Calu3 (cell line): Measurements from ENCODE around the gene DCLK1. TPM values are rescaled to one million over a fixed set of nuclear protein-coding genes. Genes with fewer than 3 reads are reported as not detected.

ENCODE experiments used
- BruUV-seq: library from RNA; stranded (reverse); fragments of 400-500 nt; replicated peaks from 2 replicates; lab custom pipeline; 2021; lab: Mats Ljungman, UMichigan
- CTCF ChIA-PET: fragments of 300-600 bp; sonication (Branson Sonifier 250); formaldehyde crosslinking; loops from one replicate; lab custom pipeline; 2022; ENCODE audit warnings: antibody characterized with exemption; lab: Charles Lee
- DNase-seq: peaks from one replicate; pipeline ENCODE4 v3.0.0; 2022
- H3K27ac Mint-ChIP-seq: one replicate; pipeline ENCODE4 v1.8.0; 2022; ENCODE audit warnings: mixed read lengths; ENCODE audit not compliant: unreplicated experiment
- H3K27me3 Mint-ChIP-seq: one replicate; pipeline ENCODE4 v1.8.0; 2022; ENCODE audit warnings: mixed read lengths; ENCODE audit not compliant: unreplicated experiment
- H3K36me3 Mint-ChIP-seq: one replicate; pipeline ENCODE4 v1.8.0; 2022; ENCODE audit warnings: mild to moderate bottlenecking, moderate library complexity, mixed read lengths; ENCODE audit not compliant: insufficient read depth, unreplicated experiment
- H3K4me1 Mint-ChIP-seq: one replicate; pipeline ENCODE4 v1.8.0; 2022; ENCODE audit warnings: mild to moderate bottlenecking, low read depth, mixed read lengths; ENCODE audit not compliant: unreplicated experiment
- H3K4me3 Mint-ChIP-seq: one replicate; pipeline ENCODE4 v1.8.0; 2022; ENCODE audit warnings: mild to moderate bottlenecking, low read depth, moderate library complexity, mixed read lengths; ENCODE audit not compliant: unreplicated experiment
- H3K9me3 Mint-ChIP-seq: one replicate; pipeline ENCODE4 v1.8.0; 2022; ENCODE audit warnings: low read depth, mixed read lengths; ENCODE audit not compliant: unreplicated experiment
- intact Hi-C: fragments of 100-400 bp; cut with micrococcal nuclease; formaldehyde crosslinking; loops from one replicate; pipeline ENCODE4 v1.10.0; 2022; ENCODE audit not compliant: unreplicated experiment
- total RNA-seq: library from RNA; stranded (reverse); gene quantifications from 2 replicates; pipeline ENCODE4 v1.2.3, GENCODE V29; 2022
- TF ChIP-seq, protein P1 (sequence below): fragments of 200-600 bp; IDR thresholded peaks from one replicate; pipeline ENCODE4 v1.8.0; 2022; ENCODE audit warnings: antibody characterized with exemption; ENCODE audit not compliant: unreplicated experiment

DCLK1 gene
- total RNA-seq, 1 experiment from 2014 or later = not detected

DNA sequence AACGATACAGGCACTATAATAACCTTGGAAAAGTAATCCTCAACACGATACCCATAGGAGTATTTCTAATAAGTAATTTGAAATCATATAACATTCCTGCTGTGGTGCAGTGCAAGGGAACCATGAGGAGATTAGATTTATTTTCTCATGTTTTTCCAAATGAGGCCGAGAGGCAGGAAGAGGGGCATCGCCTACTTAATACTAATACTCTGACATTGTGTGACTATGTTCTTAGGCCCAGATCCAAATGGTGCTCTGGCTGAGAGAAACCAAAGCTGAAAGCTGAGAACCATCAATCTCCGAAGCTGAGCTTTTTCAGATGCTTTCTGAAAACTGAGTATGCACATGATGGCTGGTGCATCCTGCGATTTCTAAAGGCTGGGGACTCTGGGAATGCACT lies 406.7 kb downstream of the DCLK1 start:
- no peak overlapping the region for H3K27ac Mint-ChIP-seq
- CTCF ChIA-PET = no interaction called here
- H3K36me3 Mint-ChIP-seq = no peaks in the 10 kb centered on the region
- no TSS peak for BruUV-seq
- peaks cover 10% of the 10 kb centered on the region for H3K4me1 Mint-ChIP-seq
- intact Hi-C loops = no loop called here
- H3K9me3 Mint-ChIP-seq = no peaks in the 10 kb centered on the region
- H3K4me3 Mint-ChIP-seq = no peak overlapping the region
- no peak for DNase-seq
- TF ChIP-seq, protein P1, sequence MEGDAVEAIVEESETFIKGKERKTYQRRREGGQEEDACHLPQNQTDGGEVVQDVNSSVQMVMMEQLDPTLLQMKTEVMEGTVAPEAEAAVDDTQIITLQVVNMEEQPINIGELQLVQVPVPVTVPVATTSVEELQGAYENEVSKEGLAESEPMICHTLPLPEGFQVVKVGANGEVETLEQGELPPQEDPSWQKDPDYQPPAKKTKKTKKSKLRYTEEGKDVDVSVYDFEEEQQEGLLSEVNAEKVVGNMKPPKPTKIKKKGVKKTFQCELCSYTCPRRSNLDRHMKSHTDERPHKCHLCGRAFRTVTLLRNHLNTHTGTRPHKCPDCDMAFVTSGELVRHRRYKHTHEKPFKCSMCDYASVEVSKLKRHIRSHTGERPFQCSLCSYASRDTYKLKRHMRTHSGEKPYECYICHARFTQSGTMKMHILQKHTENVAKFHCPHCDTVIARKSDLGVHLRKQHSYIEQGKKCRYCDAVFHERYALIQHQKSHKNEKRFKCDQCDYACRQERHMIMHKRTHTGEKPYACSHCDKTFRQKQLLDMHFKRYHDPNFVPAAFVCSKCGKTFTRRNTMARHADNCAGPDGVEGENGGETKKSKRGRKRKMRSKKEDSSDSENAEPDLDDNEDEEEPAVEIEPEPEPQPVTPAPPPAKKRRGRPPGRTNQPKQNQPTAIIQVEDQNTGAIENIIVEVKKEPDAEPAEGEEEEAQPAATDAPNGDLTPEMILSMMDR = no peak
- H3K27me3 Mint-ChIP-seq = peaks cover 33% of the 10 kb centered on the region

DNA sequence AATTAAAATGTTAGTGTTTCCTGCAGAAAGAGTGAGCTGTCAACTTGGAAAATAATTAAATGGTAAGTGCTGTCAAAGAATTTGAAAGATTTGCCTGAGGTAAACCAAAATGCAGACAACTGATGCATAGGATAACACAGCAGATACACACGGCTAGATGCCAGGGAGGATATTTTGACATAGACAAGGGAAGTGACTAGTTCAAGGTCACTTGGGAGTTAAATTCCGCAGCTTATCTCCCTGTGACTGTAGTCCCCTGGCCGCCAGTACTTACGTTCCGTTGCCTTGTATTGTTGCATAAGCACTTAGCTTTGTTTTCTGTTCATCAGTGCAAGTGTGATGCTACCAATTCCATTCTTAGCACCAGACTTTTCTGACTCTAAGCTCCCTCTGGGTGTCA lies 407.4 kb downstream of the DCLK1 start:
- Mint-ChIP-seq H3K4me1 (peaks cover 10% of the 10 kb centered on the region), H3K9me3 (no peaks in the 10 kb centered on the region), H3K27me3 (peaks cover 33% of the 10 kb centered on the region), H3K27ac (no peak overlapping the region), H3K36me3 (no peaks in the 10 kb centered on the region), H3K4me3 (no peak overlapping the region)
- intact Hi-C loops = no loop called here
- DNase-seq = no peak
- BruUV-seq = no TSS peak
- CTCF ChIA-PET = no interaction called here
- TF ChIP-seq, protein P1 = no peak

DNA sequence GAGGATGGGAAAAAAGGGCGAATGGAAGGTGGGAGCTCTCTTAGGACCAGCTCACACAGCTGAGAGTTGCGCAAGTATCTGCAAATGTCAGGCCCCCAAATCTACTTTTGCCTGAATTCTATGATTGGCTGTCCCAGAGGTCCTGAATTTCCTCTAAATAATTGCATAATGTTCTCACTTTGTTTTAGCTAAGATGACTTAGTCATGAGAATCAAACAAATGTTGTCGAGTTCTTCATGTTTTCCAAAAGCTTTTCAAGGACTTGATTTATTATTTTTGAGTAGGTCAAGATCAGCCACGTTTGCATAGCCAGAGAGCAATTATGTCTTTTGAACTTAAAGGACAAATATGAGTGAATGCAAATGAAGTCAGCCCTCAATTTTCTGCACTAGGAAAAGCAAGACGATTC lies 408.1 kb downstream of the DCLK1 start:
- DNase-seq = no peak

DNA sequence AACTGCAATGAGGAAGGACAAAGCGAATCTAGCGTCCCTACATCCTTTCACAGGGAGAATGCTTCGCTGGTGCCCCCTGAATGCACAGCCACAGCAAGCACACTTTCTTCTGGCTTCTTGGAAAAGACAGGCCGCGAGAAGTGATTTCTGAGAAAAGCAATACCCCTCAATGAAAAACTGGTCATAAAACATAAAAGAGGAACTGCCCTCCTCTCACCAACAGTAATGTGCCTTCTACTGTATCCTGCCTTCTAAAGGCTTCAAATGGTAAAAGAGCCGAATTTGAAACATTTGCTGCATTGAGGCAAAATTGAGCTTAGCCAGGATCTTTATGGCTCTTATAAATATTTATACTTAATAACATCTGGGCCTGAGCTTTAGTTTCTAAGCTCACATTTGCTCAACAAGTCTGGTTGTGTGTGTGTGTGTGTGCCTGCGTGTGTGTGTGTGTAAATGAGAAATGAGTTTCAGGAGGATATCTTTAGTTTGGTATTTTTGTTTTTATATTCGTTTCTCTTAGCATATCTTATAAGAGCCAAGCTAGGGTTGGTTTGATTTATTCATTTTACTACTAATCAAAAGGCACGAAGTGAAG lies 408.6 kb downstream of the DCLK1 start:
- TF ChIP-seq, protein P1 = no peak
- intact Hi-C loops = no loop called here
- BruUV-seq = no TSS peak
- Mint-ChIP-seq H3K36me3 (no peaks in the 10 kb centered on the region), H3K4me3 (no peak overlapping the region), H3K4me1 (peaks cover 10% of the 10 kb centered on the region), H3K27me3 (peaks cover 33% of the 10 kb centered on the region), H3K27ac (no peak overlapping the region), H3K9me3 (no peaks in the 10 kb centered on the region)
- CTCF ChIA-PET = interaction anchor here (1.1 kb wide), 1 partner anchor 11 kb away, joined by 3 read pairs; no protein-coding TSS in a partner anchor
- DNase-seq = no peak

More for the DNA sequence above, 408.1 kb downstream of the DCLK1 start:
- H3K4me3 Mint-ChIP-seq = no peak overlapping the region
- TF ChIP-seq, protein P1 = no peak
- H3K4me1 Mint-ChIP-seq = peaks cover 10% of the 10 kb centered on the region
- no peak overlapping the region for H3K27ac Mint-ChIP-seq
- no peaks in the 10 kb centered on the region for H3K36me3 Mint-ChIP-seq
- peaks cover 33% of the 10 kb centered on the region for H3K27me3 Mint-ChIP-seq
- CTCF ChIA-PET = interaction anchor here (1.1 kb wide), 1 partner anchor 10 kb away, joined by 3 read pairs; no protein-coding TSS in a partner anchor
- BruUV-seq = no TSS peak
- no peaks in the 10 kb centered on the region for H3K9me3 Mint-ChIP-seq
- intact Hi-C loops = no loop called here
